Stimulated activated CD8-positive, alpha-beta memory T cell treated with anti-CD3 and anti-CD28 coated beads, Interleukin-4, amount 100 ng/mL, for 4 hours (primary cell): Measurements from ENCODE around the gene SYT2.
"Not testable (repeated sequence)": the region's sequence is repeated elsewhere in the genome, so short reads cannot be mapped to it uniquely, and the experiment has no call there.

Experiments used
- DNase-seq, 2 donors: peaks; one replicate each; pipeline ENCODE4 v3.0.0-alpha.2; 2020; ENCODE audit warnings: low read depth in 2 of 2, low spot score in 1 of 2

Gene SYT2

DNA sequence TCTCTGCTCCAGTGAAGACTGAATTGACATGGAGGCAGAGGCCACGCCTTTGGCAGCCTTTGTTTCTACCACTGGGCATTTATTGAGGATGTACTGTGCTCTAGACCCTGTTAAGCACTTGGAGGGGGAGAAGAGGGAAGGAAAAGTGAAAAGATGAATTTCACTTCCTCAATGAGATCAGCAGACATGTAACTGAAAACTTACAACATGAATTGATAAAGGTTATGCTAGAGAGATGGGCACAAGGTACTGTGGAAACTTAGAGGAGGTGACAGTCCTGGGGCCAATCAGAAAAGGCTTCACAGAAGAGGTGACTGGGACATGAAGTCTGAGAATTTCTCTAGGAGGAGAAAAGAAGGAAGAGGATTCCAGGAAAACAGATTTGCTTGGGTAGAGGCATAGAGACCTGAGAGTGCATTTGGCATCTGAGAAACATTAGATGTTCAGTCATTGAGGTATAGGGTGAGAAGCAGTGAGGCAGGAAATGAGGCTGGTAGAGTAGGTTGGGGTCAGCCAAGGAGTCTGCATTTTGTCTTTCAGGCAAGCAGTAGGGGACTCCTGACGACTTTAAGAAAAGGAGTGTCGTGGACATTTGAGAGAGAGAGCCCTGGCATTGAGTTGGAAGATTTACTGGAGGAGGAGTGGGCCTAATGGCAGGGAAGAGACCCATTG, 113.0 kb downstream of the SYT2 start:
- DNase-seq = no peak

DNA sequence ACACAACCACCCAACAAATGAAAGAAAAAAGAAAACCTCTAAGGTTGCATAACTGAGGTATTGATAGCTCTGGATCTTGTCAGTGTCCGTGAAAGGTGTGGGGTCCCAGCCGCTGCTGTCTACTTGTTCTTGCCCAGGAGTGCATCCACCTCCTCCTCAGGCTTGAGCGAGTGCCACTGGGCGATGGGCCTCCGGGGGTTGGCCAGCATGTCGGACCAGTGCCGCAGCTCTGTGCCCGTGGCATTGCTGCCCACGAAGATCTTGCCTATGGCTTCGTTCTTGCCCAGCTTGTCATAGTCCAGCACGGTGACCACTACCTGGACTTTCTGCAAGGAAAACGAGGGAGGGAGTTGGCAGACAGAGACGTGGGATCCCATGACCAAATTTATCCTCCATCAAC, 113.6 kb downstream of the SYT2 start:
- no peak for DNase-seq

DNA sequence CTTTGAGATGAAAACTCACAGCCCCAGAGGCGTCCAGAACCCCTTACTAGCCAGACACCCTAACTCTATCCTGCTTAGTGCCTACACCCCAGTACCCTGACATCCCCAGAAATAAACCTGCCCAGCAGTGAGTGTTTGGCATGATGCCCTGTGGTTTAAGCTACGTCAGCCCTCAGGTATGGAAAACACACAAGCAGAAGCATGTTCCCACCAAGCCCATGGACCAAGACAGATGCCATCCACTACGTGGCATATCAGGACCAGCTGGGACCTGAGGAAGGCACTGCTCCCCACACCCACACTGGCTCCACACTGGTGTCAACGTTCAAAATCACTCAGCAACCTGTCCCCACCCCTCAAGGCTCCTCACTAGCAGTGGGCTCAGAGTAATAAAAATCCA, 116.4 kb downstream of the SYT2 start:
- no peak for DNase-seq

DNA sequence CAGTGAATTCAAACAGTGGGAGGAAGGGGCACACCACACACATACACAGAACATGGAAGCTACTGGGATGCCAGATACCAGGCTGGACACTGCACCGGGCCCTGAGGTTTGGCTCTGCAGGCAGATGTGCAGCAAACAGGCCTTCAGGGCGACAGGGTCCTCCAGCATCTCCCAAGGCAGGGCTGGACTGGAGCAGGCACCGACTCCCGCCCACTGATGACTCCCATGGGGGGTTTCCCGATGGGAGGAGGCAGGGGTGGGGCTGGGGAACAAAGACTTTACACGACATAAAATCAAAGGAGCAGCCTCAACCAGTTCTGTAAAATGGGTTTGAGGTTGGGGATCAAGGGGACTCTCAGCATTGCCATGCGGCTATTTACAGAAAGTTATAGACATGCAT, 118.1 kb downstream of the SYT2 start:
- no peak for DNase-seq

DNA sequence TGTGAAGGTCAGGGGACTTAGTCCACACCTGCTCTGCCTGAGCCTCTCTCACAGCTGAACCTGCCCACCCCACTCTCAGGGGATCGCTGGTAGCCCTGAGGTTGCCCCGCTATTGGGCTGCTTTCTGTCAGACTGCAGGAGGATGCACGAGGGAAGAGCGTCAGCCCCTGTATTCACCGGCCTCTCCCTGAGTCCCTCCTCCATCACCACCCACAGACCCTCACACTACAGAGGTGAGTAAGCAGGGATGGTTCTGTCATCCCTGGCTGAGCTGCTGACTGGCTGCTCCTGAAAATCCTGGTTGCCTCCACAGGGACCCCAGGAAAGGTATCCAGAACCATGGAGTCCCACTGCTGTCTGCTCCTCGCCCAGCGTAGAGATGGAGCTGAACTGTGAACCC, 118.7 kb downstream of the SYT2 start:
- DNase-seq = no peak

DNA sequence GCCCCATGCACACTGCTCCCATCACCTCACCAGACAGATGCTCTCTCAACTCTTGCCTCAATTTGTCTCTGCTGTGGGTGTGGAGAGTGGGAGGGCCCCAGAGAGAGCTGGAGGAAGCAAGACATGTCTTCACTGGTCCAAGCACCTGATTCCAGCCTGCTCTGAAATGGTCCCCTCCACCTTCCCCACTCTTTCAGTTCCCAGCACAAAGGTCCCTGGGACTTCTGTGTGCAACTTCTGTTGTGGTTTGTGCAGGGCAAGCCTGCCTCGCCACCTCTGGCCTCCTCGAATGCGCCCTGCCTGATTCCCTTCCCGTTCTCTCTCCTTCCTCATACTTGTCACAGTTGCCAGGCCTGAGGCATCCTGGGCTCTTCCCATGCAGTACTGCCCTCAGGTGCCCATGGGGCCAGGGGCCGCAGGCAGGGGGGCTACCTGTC, 119.3 kb downstream of the SYT2 start:
- no peak for DNase-seq

DNA sequence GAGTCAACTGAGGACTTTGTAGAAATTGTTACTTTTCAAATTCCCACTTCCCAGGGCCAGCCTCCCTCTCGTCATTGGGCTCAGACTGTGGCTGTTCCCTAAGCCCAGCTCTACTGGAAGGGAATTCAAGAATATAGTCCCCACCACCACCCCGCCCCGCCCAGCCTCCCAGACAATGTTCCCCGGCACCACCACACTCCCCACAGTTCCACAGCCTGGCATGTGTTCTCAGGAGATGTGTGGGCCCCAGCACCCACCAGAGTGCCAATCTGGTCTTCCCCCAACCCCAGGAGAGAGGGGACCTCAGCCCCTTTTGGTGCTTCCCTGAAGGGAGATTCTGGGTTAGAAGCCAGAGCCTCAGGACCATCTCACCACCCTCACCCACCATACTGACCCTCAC, 120.1 kb downstream of the SYT2 start:
- no peak for DNase-seq

DNA sequence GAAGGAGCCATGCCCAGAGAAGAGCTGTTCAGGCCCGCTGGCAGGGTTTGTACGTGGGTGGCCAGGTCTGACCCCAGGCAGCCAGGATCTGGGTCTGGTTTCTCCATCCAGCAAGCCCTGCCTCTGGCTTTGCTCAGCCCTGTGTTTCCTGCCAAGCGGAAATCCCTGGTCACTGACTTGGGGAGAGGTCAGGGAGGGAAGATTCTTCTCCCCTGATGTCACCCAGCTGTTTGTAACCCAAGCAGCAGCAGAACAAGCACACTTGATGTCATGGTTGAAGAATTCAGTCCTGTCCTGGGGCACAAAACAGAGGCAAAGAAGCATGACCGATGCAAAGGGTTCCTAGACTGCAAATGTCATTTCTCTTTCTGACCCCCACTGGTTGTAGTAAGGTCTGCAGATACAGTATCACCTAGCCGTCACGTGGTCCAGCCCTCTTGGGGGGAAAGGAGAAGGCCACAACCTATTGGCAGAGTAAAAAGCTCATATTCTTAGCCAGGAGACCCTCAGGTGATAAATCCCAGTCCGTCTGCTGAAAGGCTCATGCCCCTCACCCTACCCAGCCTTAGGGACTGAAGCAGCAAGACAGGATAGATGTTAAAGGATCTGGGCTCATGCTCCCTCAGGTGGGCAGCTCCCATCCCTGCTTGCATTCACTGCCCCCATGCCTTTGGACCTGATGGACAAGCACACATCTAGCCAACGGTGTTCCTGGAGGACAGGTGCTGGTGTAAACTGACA, 120.9 kb downstream of the SYT2 start:
- no peak for DNase-seq

DNA sequence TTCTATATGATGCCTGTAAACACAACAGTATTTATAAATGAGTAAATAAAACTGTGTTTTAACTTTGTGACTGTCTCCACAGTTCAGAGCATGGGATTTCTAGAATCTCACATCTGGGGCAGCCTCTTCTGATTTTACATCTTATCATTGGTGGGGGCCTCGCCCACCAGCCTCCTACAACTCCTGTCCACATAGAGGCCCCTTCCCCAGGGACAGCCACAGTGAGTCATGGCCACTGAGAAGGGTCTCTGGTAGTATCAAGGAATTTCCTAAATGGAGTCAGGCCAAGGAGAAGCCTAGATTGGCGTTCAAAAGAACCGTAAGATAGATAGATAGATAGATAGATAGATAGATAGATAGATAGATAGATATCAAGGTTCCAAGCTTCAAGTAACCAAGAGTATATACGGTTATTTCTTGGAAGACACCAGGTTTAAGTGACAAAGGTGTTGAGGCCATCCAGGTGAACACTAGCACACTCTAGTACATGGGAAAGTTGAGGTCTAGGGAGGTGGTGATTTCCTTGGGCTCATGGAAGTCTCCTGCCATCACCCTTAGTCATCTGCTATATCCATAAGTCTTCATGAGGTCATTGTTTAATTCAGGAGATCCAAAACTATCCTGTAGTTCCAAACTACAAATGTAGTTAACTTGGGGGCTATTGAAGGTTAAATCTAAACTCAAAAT, 121.6 kb downstream of the SYT2 start:
- DNase-seq = no peak

DNA sequence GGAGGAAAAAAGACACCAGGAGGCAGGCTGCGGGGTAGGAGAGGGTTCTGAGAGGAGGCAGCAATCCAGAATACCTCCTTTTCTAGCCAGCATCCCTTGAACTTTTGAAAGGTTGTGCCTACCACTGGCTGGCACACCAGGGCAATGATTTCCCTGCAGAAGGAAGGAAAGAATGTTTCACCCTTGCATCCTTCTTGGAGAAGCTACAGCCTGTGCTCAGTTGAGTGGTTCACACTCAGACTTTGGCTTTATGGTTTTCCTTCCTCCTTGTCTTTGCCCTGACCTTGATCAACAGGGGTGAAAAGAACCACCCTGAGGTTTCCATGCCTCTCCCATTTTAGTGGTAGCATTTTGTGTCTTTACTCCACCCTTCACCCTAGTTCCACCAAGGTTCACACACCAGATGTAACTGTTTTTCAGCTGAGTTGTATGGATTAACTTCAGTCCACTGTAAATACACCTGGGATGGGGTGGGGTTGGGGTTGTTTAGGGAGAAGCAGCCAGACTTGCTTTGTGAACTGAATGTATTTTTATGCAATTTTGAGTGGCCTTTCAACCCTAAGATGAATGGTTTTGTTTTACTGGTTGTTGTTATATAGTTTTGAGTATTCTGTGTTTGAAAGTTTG, 122.3 kb downstream of the SYT2 start:
- no peak for DNase-seq

DNA sequence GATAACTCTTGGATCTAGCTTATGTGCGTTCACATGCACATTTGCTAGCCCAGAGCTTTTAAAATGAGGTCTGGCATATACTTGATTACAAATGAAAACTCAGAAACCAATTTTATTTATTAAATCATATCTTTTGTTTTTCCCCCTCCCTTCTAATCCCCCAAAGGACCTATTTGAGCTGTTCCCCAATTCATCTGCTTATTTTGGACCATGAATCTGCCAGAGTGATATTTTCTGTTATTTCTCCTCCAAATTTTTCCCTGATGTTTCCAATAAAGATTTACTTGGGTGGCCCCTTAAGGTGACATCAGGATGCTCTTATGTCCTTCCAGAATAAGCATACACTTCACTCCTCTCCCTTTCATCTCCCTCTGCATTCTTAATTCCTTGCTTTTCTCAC, 123.4 kb downstream of the SYT2 start:
- DNase-seq = no peak

DNA sequence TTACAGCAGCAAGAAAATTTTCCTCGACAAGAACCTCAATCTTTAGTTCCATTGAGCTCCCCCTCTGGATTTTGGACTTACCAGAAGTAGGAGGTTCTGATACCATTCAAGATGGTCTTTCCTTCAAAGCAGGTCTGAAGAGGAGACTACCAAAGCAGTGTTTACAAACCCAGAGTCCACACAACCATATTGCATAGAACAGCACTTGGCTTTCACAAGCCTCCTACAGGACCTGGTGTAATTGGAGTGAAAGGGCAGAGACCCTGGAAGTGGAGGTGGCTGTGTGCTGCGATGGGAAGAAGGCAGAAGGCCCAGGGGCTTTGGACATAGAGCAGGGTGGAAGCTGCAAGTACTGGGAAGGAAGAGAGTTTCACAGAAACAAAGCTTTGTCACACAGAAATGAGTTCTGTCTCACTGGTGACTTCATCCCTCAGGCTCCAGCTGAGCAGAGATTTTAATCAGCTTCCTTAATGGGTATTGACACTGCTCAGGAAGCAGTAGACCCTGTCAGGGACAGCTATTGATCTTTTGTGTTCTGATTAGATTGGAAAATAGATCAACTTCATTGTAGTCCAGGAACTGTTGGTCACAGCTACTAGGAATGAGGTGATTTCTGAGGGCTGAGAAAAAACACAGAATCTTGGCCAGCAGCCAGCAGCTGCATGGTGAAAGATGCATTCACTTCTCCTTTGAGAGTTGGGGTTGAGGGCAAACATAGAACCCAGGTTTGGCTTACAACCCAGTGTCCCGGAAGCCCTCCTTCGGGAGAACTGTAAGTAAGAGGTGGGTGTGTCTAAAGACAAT, 124.0 kb downstream of the SYT2 start:
- no peak for DNase-seq

DNA sequence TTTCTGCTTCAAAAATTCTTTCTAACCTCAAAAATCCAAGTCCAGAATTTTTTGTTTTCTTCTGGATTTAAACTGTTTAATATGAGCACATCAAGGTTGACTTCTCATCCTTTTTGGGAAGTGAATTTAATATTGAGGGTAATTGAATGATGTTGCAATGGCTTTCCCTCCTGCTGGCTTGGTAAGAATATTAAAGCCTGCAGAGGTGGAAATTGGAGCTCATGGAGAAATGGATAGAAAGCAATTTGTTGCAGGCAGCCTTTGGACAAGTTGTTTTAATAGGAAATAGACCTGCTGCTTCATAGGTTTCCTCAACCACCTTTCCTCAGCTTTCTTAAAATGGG, 124.7 kb downstream of the SYT2 start:
- no peak for DNase-seq

DNA sequence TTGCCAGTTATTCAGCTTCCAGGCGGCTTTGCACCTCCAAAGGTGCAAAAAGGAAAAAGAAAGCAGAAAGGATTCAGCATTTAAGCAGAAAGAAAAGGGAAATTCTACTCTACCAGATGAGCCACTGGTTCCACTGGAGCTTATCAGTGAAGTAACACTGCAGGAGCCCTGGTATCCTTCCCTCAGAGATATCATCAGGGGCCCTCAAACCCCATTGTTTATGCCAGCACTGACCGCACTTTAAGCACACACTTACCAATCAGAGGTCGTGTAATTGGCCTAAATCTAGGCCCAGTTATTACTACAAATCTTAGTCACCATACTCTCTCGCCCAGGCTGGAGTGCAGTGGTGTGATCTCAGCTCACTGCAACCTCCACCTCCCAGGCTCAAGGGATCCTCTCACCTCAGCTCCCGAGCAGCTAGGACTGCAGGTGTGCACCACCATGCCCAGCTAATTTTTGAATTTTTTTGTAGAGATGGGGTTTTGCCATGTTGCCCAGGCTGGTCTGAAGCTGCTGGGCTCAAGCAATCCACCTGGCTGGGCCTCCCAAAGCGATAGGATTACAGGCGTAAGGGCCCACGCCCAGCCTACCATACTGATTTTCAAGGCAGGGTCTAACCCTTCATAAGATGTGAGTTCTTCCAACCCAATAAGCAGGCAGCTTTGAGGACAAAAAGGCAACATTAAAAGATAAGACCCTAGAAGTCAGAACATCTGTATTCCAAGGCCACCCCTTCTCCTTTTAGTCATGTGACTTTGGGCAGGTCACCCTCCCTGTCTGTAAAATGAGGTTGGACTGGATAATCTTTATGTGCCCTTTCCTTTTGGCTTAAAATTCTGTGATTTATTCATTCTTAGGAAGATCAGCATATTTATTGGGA, 125.3 kb downstream of the SYT2 start:
- DNase-seq = no peak

DNA sequence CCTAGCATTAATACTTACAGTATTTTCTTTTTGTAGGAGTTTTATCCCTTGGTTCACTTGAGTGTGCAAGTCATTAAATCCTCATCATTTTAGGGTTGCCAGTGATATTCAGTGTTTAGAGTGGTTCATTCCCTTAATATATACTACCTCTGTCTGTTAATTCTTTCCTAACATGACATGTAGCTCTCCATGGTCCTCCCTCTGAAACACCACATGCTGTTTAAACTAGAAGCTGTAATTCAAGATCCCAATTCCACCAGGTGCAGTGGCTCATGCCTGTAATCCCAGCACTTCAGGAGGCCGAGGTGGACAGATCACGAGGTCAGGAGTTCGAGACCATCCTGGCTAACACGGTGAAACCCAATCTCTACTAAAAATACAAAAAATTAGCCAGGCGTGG, 127.9 kb downstream of the SYT2 start:
- not testable (repeated sequence) for DNase-seq

DNA sequence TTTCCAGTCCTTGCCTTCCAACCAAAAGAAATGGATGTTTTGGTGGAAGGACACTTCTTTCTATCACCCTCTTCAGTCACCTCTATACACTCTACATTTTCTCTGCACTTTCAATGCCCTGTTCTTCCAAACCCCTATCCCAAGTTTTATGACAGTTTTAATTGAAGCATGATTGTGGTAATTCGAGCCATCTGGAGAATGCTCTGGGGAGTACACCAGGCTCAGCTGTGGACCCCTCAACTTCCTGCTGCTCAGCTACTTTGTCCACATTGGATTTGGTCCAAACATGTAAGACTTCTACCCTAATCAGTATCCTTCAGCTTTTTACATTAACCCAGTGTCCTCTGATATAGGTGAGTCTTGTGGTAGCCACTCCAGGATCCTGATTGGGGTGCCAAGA, 129.6 kb downstream of the SYT2 start:
- no peak for DNase-seq

DNA sequence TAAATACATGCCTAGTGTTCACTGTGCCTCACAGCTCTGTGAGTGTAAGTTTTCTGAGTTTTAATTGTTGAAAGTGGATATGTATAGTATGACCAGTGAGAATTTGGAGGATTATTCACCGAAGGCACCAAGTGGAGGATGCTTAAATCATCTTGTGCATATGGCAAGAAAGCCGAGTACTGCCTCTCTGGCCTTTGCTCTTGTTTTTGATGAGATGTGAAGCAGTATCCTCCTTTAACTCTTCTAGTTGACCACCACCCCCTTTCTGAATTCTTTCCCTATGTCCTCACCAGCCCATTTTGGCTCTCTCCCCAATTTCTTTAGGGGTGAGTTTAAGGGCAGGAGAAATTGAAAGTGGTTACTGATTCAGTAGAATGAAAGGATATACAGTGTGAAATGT, 130.4 kb downstream of the SYT2 start:
- DNase-seq = no peak

DNA sequence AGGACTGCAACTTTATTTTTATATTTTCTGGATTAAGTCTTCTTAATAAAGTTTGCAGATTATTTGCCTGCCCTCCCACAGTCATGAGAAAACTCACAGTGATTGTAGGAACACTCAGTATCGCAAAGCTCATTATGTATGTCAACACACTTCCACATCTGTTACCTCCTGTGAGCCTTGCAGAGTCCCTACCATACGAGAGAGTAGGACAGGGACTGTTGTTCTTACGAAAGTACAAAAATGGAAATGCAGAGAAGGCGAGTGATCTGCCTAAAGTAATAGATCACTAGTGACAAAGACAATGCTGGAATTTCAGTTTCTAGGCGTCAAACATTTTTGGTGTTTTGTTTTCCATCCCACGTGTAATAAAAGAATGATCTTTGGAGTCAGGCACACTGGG, 131.7 kb downstream of the SYT2 start:
- DNase-seq = no peak

DNA sequence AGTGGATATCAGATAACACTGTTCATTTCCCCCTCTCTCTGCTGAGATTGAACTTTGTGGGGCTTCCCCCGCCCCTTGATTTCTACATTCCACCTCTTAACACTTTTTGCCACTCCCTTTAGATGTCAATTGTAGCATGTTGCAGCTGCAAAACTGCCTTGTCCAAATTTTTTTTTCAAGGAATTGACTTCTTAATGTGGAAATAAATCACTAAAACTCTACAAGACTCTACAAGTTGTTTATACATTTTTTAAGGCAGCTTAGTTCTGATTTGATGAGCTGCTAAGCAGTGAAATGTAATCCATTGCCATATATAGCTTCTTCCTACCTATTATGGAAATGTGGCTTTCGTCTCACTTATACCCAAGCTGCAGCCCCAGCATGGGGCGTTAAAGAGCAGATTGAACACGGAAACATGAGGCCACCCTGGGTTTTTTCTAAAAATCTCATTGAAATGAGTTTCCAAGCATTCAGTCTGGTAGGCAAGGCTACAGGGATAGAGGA, 132.2 kb downstream of the SYT2 start:
- no peak for DNase-seq

DNA sequence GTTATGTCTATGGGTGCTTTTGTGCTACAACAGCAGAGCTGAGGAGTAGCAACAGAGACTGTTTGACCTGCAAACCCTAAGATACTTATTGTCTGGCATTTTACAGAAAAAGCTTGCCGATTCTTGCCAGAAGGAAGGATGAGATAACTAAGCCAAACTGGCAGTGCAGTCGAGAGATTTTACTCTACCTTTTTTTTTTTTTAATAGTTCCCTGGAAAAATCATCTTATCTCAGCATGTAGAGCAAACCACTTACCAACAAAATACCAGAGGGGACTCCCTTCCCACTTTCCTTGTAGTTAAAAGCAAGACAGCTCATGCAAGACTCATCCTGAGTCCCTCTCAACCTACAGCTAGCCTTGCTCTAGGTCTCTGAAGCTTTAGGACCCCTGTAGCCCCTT, 132.9 kb downstream of the SYT2 start:
- DNase-seq = no peak
